NCI-H2107 treated with DMSO at 0.1 percent for 48 hours (cell line): ENCODE data around the gene KCNH5.

Experiments used
- DNase-seq: peaks from one replicate; lab custom pipeline; 2025; ENCODE audit not compliant: unreplicated experiment; lab: John Stamatoyannopoulos, UW

The KCNH5 gene

GRCh38 chr14:62745496-62745895 lies 299.8 kb downstream of the KCNH5 start:
- no peak for DNase-seq

- DNase-seq, result peak; percentile 27
Observed at GRCh38 chr14:62743560-62743959, 301.7 kb downstream of the KCNH5 start.

DNA sequence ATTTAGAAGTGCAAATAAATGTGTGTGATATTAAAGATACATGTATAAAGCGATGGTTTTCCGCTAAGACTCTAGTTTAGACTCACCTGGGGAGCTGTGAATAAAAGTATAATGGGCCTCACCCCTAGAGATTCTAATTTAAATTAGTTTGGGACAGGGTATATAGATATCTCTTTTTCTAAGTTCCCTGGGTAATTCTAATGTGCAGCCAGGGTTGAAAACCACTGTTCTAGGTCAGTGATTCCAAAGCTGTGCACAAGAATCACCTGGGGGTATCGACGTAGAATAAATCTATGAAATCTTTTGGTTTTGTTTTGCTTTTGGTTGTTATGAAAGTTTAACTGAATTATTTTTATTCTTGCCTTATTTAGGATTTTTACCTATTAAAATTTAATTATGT lies 302.1 kb downstream of the KCNH5 start:
- no peak for DNase-seq

DNA sequence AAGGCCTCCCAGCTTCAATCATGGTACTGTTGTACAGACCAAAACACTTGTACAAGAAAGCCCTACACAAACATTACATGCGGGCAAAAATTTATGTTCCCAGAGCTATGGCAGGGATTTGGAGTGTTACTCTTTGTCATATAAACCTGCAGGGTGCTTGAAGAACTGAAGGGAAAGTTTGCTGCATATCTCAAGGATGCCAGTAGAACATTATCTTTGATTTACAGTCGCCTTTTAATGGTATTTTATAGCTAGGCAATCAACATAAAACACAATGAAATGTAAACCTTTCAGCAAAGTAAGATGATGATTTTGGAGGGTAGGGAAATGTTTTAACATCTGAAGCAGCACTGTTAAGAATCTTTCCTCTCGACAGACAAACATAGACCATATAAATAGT lies 305.6 kb downstream of the KCNH5 start:
- DNase-seq, result no peak

DNA sequence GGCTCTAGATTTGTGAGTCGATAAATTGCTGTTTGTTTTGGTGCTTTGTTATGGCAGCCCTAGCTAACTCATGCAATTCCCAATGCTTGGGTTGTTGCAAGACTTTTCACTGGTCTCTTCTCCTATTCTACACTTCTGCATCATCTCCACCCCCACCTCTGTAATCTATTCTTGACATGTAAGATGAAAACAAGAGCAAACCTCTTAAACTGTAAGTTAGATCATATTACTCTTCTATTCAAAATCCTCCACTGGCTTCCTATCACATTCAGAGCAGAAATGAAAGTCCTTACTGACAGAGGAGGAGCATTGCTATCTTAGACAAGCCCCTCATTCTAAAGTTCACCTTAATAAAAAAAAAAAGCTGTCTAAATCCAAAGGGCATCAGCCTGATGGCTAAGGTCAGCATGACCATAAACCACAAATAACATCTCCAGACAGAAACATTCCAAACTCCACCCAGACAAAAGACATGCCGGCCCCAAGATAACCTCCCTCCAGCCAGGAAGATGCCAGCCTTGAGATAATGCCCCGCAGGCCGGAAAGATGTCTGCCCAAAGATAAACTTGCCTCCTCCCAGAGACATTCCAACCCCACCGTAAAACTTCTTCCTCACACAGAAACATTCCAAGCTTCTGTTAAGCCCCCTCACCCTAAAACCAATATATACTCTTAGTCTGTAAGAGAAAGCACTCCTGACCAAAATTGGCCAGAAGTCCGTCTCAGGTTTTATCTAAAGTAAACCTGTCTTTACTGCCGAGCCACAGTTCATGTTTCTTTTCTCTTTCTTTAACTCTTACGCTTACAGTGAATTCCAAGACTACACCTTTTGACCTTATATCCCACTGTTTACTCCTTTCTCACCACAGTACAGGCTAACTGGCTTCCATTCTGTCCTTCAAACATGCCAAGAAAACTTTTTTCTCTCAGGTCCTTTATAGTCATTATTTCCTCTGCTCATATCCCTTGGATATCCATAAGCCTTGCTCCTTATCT lies 308.9 kb downstream of the KCNH5 start:
- DNase-seq, result peak; percentile 6

- no peak for DNase-seq
Observed at GRCh38 chr14:62734831-62735230, 310.4 kb downstream of the KCNH5 start.

DNA sequence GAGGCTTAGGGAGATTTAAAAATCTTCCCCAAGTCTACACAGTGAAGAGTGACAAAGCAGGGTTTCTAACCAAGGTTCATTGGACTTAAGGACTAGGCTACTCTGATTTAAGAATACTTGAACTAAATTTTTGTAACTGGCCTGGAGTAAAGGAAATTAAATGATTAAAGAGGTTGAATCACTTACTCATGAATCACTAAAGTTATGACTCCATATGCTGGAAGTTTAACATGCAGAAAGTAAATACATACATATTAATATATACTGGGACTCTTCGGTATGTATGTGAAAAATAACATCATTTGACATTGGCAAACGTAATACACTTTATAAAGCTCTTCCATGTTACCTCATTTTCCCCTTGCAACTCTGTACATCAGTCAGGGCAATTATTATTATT lies 322.9 kb downstream of the KCNH5 start:
- DNase-seq, result no peak

DNA sequence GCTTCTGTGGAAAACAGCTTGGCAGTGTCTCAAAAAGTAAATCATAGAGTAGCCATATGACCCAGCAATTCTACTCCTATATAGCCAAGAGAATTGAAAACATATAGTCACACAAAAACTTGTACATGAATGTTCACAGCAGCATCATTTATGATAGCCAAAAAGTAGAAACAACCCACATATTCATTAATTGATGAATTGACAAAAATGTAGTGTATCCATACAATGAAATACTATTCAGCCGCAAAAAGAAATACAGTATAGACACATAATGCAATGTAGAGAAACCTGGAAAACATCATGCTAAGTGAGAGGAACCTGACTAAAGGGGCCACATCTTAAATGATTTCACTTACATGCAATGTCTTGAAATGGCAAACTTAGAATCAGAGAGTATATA lies 326.6 kb downstream of the KCNH5 start:
- no peak for DNase-seq

DNA sequence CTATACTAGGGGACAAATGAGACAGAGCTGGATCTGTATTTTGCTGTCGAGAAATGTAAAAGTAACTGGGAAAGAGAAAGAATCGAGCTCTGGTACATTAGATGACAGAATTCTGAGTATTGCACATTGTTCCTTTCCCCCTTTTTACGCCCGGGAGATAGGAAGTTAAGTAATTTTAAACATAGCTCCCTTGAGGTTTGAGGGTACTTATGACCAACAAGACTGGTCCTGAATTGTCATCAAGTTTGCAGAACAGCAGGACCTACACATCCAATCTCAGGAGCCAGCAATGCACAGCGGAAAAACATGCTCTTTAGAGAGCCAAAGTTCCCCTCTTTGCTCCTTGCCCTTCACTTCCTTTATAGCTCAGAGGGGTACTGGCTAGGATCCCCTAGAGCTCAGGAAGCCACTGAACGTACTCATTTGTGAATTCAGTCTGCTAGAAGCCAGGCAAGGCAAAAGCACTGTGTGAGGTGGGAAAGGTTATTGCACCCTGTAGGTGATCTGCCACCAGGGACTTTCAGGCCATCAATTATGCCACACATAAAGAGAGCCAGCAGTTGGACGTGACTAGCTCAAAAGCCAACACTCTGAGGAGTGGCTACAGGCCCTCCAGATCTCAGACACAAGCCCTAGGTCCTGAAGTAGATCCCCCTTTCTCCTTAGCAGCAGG lies 333.8 kb downstream of the KCNH5 start:
- peak; percentile 56 for DNase-seq

DNA sequence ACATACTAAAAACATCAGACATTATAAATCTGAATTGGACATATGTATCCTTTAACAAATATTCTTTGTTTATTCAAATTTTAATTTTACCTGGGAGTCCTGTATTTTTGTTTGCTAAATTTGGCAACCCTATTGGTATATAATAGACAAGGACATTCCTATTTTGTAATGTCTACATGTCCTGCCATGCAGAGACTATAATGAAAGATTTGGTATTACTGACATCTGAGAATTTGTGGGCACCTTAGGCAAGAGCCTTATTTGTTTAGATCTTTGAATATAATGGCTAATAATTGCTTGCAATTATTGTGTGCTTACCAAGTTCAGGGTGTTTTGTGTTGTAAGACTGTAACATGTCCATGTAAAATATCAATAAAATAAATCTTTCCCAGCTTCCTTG lies 334.4 kb downstream of the KCNH5 start:
- DNase-seq, result peak; percentile 82

- no peak for DNase-seq
Observed at GRCh38 chr14:62709773-62710172, 335.5 kb downstream of the KCNH5 start.

- DNase-seq, result no peak
Observed at GRCh38 chr14:62706217-62706616, 339.0 kb downstream of the KCNH5 start.

DNA sequence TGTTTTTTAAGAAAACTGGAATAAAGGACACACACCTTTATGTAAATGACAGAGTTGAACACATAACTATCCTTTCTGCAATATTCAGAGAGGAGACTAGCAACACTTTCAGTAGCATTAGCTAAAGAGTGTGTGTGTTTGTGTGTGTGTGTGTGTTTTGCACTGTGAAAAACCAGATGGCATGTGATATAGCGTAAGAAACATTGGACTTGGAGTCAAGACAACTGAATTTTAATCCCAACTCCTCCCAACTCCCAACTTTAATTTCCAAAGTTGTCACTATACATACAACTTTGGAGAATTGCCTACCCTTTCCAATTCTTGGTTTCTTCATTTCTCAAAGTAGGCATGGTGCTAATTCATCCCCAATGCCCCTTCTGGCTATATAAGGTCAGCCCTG lies 347.8 kb downstream of the KCNH5 start:
- no peak for DNase-seq

DNA sequence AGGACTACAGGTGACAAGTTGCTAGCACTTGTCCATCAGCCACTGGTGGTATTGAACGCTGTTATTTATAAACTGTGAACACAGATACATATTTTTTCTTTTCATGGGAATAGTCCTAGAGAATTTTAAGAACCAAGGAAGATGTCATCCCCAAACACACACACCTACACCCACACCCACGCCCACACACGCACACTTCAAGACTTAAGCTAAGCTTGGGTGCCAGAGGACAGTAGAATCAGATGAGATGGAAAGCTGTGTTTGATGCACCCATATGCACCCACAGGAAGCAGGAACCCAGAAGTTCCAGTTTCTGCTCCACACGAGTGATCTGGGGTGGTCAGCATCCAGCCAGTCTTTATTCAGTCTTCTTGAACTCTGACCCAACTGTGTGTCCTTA lies 348.3 kb downstream of the KCNH5 start:
- no peak for DNase-seq

DNA sequence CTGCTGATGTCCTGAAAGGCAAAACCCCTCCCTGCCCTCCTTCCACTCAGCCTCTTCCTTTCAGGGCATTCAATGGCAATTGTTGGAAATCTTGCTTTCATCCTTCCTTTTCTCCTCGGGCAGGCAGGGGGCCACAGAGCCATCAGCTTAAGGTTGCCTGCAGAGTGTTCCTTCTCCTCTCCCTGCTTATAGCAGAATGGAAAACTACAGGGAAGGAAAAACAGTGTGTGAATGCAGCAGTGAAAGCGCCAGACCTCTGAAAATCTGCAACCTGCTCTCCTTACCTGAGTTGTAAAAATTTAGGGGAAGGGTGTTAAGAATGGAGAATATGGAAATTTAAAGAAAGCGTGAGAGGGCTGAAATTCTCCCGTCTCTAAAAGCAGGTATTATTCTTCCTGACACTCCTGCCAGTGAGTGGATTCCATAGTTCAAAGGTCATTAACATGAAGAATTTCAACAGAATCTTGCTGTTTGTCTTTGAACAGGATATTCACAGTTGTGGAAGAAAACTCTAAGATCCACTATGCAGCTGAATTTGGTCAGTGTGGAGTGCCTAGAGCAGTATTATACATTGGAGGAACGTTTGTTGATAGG lies 348.8 kb downstream of the KCNH5 start:
- DNase-seq, result no peak

DNA sequence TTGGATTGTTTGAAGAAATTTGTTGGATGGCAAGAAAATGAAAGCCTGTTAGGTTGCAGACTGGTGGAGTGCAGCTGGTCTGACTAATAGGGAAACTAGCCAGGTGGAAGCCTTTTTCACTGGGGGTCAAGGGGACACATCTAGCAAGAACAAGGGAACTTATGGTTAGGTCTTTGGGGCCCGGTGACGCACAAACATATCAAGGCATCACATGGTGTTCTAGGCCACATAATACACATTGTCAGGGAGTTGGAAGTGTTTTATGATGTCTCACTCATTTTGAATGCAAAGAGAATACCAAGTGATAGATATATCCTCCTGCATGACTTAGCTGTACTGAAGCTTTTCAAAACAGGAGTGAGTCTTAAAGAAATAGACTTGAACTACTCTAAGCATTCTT lies 351.2 kb downstream of the KCNH5 start:
- no peak for DNase-seq

- no peak for DNase-seq
Observed at GRCh38 chr14:62692490-62693106, 352.7 kb downstream of the KCNH5 start.

GRCh38 chr14:62691647-62692489 lies 353.4 kb downstream of the KCNH5 start:
- peak; percentile 86 for DNase-seq

GRCh38 chr14:62689733-62690132 lies 355.5 kb downstream of the KCNH5 start:
- DNase-seq, result no peak

GRCh38 chr14:62687818-62688217 lies 357.4 kb downstream of the KCNH5 start:
- no peak for DNase-seq

GRCh38 chr14:62684376-62684775 lies 360.9 kb downstream of the KCNH5 start:
- DNase-seq, result no peak
